ENCODE results near the gene RAB5IF. TPM values are rescaled to one million over a fixed set of nuclear protein-coding genes. Genes with fewer than 3 reads are reported as not detected.

RAB5IF gene
- total and polyA plus RNA-seq, 9 of the 15 experiments (the other 6 are each of a cell fraction or from before 2014, with no cell fraction given): 26.5 to 198 (median 134) TPM

GRCh38 chr20:36644032-36644705, 38.6 kb downstream of the RAB5IF start:
- Histone ChIP-seq H3K27me3 (ENCODE audit: control insufficient read depth in 2 of 2, insufficient read depth in 2 of 2, low read length in 2 of 2) (no peaks in the 10 kb centered on the region), H3K27ac (ENCODE audit: extremely low read depth, low read depth, low read length) (no peak overlapping the region), H3K4me3 (no peak overlapping the region), H3K9ac (ENCODE audit: insufficient read depth in 1 of 2, low read depth in 2 of 2, low read length in 2 of 2) (no peak overlapping the region), H3K4me2 (ENCODE audit: insufficient read depth, low read length) (no peak overlapping the region), H3K9me1 (ENCODE audit: control insufficient read depth, insufficient read depth, low read length) (no peaks in the 10 kb centered on the region), H3K36me3 (ENCODE audit: control insufficient read depth, insufficient read depth, low read length) (no peaks in the 10 kb centered on the region), H4K20me1 (replicated peaks; ENCODE audit: control insufficient read depth, insufficient read depth, low read length) (no peaks in the 10 kb centered on the region), H3K4me1 (replicated peaks in 1 of 2; ENCODE audit: control insufficient read depth in 2 of 2, insufficient read depth in 2 of 2, low read length in 2 of 2) (no peaks in the 10 kb centered on the region; a peak in 3 of 5 replicates), H3K9me3 (replicated peaks; ENCODE audit: control insufficient read depth, insufficient read depth, low read depth, low read length) (no peaks in the 10 kb centered on the region), H2AFZ (ENCODE audit: low read depth, low read length) (no peak overlapping the region), H3K79me2 (ENCODE audit: control insufficient read depth, insufficient read depth, low read length) (no peaks in the 10 kb centered on the region)
- FAIRE-seq (no peak), DNase-seq (ENCODE audit: extremely low read depth in 1 of 4, low spot score in 3 of 4) (no peak), ATAC-seq (no peak)
- 11% methylated on average over 5 of the region's 5 CpGs for WGBS (ENCODE audit: insufficient coverage, low coverage, missing lambda C conversion rate)
- no peak for TF ChIP-seq TEAD1 (CRISPR knock-in tag; IDR thresholded peaks at IDR 0.05)
- TF ChIP-seq ZNF121 (CRISPR knock-in tag; conservative IDR thresholded peaks at IDR 0.05): peak; percentile 48
- ChIA-PET CTCF (ENCODE audit: low intra/inter-chr PET ratio) (no interaction called here), POLR2A (interaction anchor here (1.0 kb wide), 1 partner anchor 10 kb away, joined by 3 read pairs; no protein-coding TSS in a partner anchor)
- intact Hi-C loops (cut with micrococcal nuclease) (no loop called here), in situ Hi-C loops (cut with MboI) (no loop called here)
- no TSS peak for BruUV-seq (replicated peaks)

- H4K20me1 ChIP-seq (replicated peaks; ENCODE audit: control insufficient read depth, insufficient read depth, low read length): no peaks in the 10 kb centered on the region
- FAIRE-seq (no peak), ATAC-seq (no peak), DNase-seq (ENCODE audit: extremely low read depth in 1 of 4, low spot score in 3 of 4) (no peak)
- no peaks in the 10 kb centered on the region for H3K27me3 ChIP-seq (ENCODE audit: control insufficient read depth in 2 of 2, insufficient read depth in 2 of 2, low read length in 2 of 2)
- no peak overlapping the region for H3K4me2 ChIP-seq (ENCODE audit: insufficient read depth, low read length)
- H3K27ac ChIP-seq (ENCODE audit: extremely low read depth, low read depth, low read length): no peak overlapping the region
- no peaks in the 10 kb centered on the region for H3K9me1 ChIP-seq (ENCODE audit: control insufficient read depth, insufficient read depth, low read length)
- intact Hi-C loops (cut with micrococcal nuclease): no loop called here
- H3K79me2 ChIP-seq (ENCODE audit: control insufficient read depth, insufficient read depth, low read length): no peaks in the 10 kb centered on the region
- H3K9me3 ChIP-seq (replicated peaks; ENCODE audit: control insufficient read depth, insufficient read depth, low read depth, low read length): no peaks in the 10 kb centered on the region
- CTCF ChIA-PET (ENCODE audit: low intra/inter-chr PET ratio): no interaction called here
- H2AFZ ChIP-seq (ENCODE audit: low read depth, low read length): no peak overlapping the region
- 51% methylated on average over 7 of the region's 7 CpGs for WGBS (ENCODE audit: insufficient coverage, low coverage, missing lambda C conversion rate)
- in situ Hi-C loops (cut with MboI): no loop called here
- POLR2A ChIA-PET: interaction anchor here (1.0 kb wide), 1 partner anchor 10 kb away, joined by 3 read pairs; no protein-coding TSS in a partner anchor
- no peak overlapping the region for H3K4me3 ChIP-seq
- H3K36me3 ChIP-seq (ENCODE audit: control insufficient read depth, insufficient read depth, low read length): no peaks in the 10 kb centered on the region
- no peak overlapping the region for H3K9ac ChIP-seq (ENCODE audit: insufficient read depth in 1 of 2, low read depth in 2 of 2, low read length in 2 of 2)
- no peaks in the 10 kb centered on the region; a peak in 3 of 5 replicates for H3K4me1 ChIP-seq (replicated peaks in 1 of 2; ENCODE audit: control insufficient read depth in 2 of 2, insufficient read depth in 2 of 2, low read length in 2 of 2)
- no TSS peak for BruUV-seq (replicated peaks)
- TF ChIP-seq MCM5 (IDR thresholded peaks at IDR 0.05; ENCODE audit: low read depth) (no peak), NR2C2 (CRISPR knock-in tag; IDR thresholded peaks at IDR 0.05) (no peak), NR2C2 (tag; IDR thresholded peaks at IDR 0.05) (no peak), CBFA2T3 (IDR thresholded peaks at IDR 0.05) (no peak), FOSL1 (tag; conservative IDR thresholded peaks at IDR 0.05) (no peak), XRCC3 (IDR thresholded peaks at IDR 0.05) (no peak), JUN (IDR thresholded peaks at IDR 0.05; ENCODE audit: borderline replicate concordance, low read depth, low read length) (no peak), JUN (CRISPR knock-in tag; IDR thresholded peaks at IDR 0.05; ENCODE audit: borderline replicate concordance) (no peak), ERF (CRISPR knock-in tag; IDR thresholded peaks at IDR 0.05) (no peak), TBP (optimal IDR thresholded peaks at IDR 0.05; ENCODE audit: low read depth, low read length) (no peak), CAMTA2 (CRISPR knock-in tag; conservative IDR thresholded peaks at IDR 0.05) (no peak), PURB (CRISPR knock-in tag; IDR thresholded peaks at IDR 0.05; ENCODE audit: low read depth) (no peak), GABPA (tag; conservative IDR thresholded peaks at IDR 0.05; ENCODE audit: low read depth) (no peak), ZNF3 (CRISPR knock-in tag; IDR thresholded peaks at IDR 0.05) (no peak), ZNF184 (CRISPR knock-in tag; IDR thresholded peaks at IDR 0.05) (no peak)
- TF ChIP-seq, protein P1, sequence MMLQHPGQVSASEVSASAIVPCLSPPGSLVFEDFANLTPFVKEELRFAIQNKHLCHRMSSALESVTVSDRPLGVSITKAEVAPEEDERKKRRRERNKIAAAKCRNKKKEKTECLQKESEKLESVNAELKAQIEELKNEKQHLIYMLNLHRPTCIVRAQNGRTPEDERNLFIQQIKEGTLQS (IDR thresholded peaks at IDR 0.05): no peak
- TF ChIP-seq, protein P1 (CRISPR knock-in tag; conservative IDR thresholded peaks at IDR 0.05): no peak
Measured at GRCh38 chr20:36644706-36645095, 39.1 kb downstream of the RAB5IF start.

Data from K562 (cell line).